22Rv1 (cell line): Measurements from ENCODE around the gene CAMP.
A peak's percentile ranks its signal among the peaks of the same experiment; 100 is the strongest.

Source experiments
- H3K27ac ChIP-seq: fragments of 450-650 bp; 2 replicates; pipeline ENCODE4 v1.5.1; 2017
- CTCF ChIP-seq: fragments of 450-650 bp; IDR thresholded peaks from 2 replicates; pipeline ENCODE4 v1.5.1; 2017; ENCODE audit warnings: mild to moderate bottlenecking
- ZFX ChIP-seq: fragments of 450-650 bp; IDR thresholded peaks from 2 replicates; pipeline ENCODE4 v1.6.1; 2017; ENCODE audit warnings: antibody characterized with exemption, borderline replicate concordance

Gene CAMP

GRCh38 chr3:48186631-48187300 is 36.5 kb upstream of the CAMP start:
- TF ChIP-seq ZFX = no peak
- no peak for TF ChIP-seq CTCF
- H3K27ac ChIP-seq = peak overlapping the region; percentile 90

- no peak for TF ChIP-seq CTCF
- TF ChIP-seq ZFX = no peak
- peak overlapping the region; percentile 90 for H3K27ac ChIP-seq
Observed at GRCh38 chr3:48187301-48187578, 36.1 kb upstream of the CAMP start.

- TF ChIP-seq ZFX = no peak
- TF ChIP-seq CTCF = no peak
- peak overlapping the region; percentile 90 for H3K27ac ChIP-seq
Observed at GRCh38 chr3:48187579-48188265, 35.6 kb upstream of the CAMP start.

GRCh38 chr3:48188266-48189201 is 34.8 kb upstream of the CAMP start, which contains the start of gene CDC25A:
TSS of gene CDC25A (minus strand) at chr3:48188417. CDS start at chr3:48187947, 470 bp downstream.
- H3K27ac ChIP-seq = peak within 1 kb of the TSS; percentile 90
- TF ChIP-seq CTCF (no peak), ZFX (no peak)

- peak overlapping the region; percentile 90 for H3K27ac ChIP-seq
- TF ChIP-seq CTCF (no peak), ZFX (no peak)
Observed at GRCh38 chr3:48189321-48189720, 34.0 kb upstream of the CAMP start.

- no peak for TF ChIP-seq CTCF
- no peak for TF ChIP-seq ZFX
Observed at GRCh38 chr3:48190911-48191310, 32.4 kb upstream of the CAMP start.

More at GRCh38 chr3:48190911-48191310, 32.4 kb upstream of the CAMP start:
- no peak overlapping the region for H3K27ac ChIP-seq
